Measurements from ENCODE around the gene OCEL1.

DNA sequence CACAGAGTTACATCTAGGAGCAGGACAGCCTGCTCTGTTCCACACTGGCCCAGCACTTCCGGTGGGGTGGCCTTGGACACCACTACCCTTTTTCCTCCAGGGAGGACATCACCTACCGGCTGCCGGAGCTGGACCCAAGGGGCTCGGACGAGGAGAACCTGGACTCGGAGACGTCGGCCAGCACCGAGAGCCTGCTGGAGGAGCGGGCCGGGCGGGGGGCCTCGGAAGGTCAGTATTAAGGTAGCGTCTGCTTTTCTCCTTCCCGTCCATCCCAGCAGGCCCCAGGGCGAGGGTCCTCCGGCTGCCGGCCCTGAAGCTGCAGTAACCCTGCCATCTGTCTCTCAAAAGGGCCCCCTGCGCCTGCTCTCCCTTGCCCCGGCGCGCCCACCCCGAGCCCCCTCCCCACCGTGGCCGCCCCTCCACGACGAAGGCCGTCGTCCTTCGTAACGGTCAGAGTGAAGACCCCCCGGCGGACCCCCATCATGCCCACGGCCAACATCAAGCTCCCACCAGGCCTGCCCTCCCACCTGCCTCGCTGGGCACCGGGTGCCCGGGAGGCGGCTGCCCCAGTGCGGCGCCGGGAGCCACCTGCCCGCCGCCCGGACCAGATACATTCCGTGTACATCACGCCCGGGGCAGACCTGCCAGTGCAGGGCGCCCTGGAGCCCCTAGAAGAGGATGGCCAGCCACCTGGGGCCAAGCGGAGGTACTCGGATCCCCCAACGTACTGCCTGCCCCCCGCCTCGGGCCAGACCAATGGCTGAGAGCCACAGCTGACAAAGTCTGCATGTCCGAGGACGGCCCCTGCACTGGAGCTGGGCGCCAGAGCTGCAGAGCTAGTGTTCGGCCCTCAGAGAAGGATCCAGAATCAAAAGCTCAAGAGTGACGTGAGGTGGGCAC, 14.2 kb upstream of the OCEL1 start:
- TF ChIP-seq, protein P1, sequence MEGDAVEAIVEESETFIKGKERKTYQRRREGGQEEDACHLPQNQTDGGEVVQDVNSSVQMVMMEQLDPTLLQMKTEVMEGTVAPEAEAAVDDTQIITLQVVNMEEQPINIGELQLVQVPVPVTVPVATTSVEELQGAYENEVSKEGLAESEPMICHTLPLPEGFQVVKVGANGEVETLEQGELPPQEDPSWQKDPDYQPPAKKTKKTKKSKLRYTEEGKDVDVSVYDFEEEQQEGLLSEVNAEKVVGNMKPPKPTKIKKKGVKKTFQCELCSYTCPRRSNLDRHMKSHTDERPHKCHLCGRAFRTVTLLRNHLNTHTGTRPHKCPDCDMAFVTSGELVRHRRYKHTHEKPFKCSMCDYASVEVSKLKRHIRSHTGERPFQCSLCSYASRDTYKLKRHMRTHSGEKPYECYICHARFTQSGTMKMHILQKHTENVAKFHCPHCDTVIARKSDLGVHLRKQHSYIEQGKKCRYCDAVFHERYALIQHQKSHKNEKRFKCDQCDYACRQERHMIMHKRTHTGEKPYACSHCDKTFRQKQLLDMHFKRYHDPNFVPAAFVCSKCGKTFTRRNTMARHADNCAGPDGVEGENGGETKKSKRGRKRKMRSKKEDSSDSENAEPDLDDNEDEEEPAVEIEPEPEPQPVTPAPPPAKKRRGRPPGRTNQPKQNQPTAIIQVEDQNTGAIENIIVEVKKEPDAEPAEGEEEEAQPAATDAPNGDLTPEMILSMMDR (IDR thresholded peaks at IDR 0.05; ENCODE audit: low read length): no peak
- no peak for TF ChIP-seq EZH2 (IDR thresholded peaks at IDR 0.05; ENCODE audit: borderline replicate concordance, low read length)

All from OCI-LY1 (cell line).